Left cardiac atrium (tissue), 4 donors: ENCODE measurements around the gene MAGI1. TPM values are rescaled to one million over a fixed set of nuclear protein-coding genes. Genes with fewer than 3 reads are reported as not detected.

Source experiments
- ATAC-seq, 2 donors: fragments of 200-7000 bp; cut with Tn5 transposase; one replicate each; pipeline ENCODE4 v1.9.1; 2020; ENCODE audit warnings: mild to moderate bottlenecking in 2 of 2, moderate library complexity in 2 of 2
- DNase-seq: peaks from one replicate; pipeline ENCODE4 v3.0.0-alpha.2; 2020
- intact Hi-C, 2 donors: fragments of 100-400 bp; cut with DNase I; formaldehyde crosslinking; loops; one replicate each; pipeline versions ENCODE4 v1.14.1 to v1.15.1; 2022 to 2023
- total RNA-seq, 2 donors: library from RNA; stranded (reverse); fragmentation: NEBNext Ultra II Directional; extraction: Animal tissue kit (Norgen Biotek cat#: 25700); gene quantifications; one replicate each; pipeline ENCODE4 v1.2.1, GENCODE V29; 2021
- donor health status: DM: no; HTN: yes; CAD: no.
- donor health status: DM: no; HTN: yes; CAD: no; lungs with severe emphysema.
- donor health status: DM: yes; HTN: yes; CAD: no.
- donor health status: Dilated cardiomyopathy.

MAGI1 gene
- total RNA-seq, 2 donors from 2014 or later = 27.7 to 30.0 TPM

GRCh38 chr3:65935724-65936123, 103.0 kb downstream of the MAGI1 start:
- DNase-seq (no peak), ATAC-seq (no peak)
- intact Hi-C loops = no loop called here

- intact Hi-C loops = no loop called here
- ATAC-seq = no peak
- DNase-seq = no peak
Observed at GRCh38 chr3:65930648-65931047, 108.1 kb downstream of the MAGI1 start.

DNA sequence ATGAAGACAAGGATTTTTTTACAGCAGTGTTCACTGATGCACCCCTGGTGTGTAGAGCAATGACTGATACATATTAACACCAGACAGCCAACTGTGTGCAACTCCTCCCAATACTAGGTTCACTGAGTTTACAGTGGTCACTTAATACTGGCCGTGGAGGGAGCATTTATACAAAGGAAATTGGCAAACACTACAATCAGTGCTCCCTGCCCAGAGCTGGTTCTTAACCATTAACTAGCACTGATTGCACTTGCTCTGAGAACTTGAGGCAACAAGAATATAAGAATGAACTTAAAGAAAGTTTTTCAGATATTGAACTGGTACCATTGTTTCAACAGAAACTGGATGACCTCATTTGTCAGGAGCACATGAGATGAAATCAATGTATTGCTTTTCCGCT, 110.6 kb downstream of the MAGI1 start:
- intact Hi-C loops = no loop called here
- ATAC-seq = no peak

GRCh38 chr3:65927576-65927975, 111.1 kb downstream of the MAGI1 start:
- DNase-seq (no peak), ATAC-seq (no peak)
- intact Hi-C loops = no loop called here

More for the DNA sequence above, 110.6 kb downstream of the MAGI1 start:
- DNase-seq = no peak

GRCh38 chr3:65925254-65925954, 113.3 kb downstream of the MAGI1 start:
- intact Hi-C loops = no loop called here
- no peak for DNase-seq
- no peak for ATAC-seq

DNA sequence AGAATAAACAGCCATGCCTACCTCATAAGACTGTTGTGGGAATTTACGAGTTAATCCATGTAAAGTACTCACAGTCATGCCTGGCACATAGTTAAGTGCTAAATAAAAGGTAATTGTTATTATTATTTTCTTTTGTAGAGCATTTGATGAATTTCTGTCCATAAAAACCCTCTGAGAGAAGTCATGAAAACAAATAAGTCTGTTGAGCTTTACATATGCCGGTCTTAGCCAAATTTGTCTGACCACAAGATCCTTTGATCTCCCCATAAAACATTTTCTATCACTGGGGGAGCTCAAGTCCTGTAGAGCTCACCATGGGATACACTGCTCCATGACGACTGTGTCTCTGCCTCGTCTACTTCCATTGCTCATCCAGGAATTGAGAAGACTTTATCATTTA, 114.0 kb downstream of the MAGI1 start:
- intact Hi-C loops = no loop called here
- ATAC-seq (no peak), DNase-seq (no peak)

DNA sequence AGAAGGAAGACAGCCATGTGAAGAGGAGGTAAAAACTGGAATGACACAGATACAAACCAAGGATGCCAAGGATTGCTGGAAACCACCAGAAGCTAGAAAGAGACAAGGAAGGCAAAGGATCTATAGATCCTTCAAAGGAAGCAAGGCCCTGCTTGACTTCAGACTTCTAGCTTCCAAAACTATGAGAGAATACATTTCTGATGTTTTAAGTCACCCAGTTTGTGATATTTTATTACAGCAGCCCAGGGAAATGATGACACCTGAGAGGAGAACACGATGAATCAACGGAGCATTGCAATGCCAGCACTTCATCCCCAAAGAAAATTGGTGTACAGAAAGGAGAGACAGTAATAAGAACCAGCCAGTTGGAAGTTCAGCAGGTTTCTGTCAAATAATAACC, 116.3 kb downstream of the MAGI1 start:
- ATAC-seq (no peak), DNase-seq (no peak)
- intact Hi-C loops = no loop called here

DNA sequence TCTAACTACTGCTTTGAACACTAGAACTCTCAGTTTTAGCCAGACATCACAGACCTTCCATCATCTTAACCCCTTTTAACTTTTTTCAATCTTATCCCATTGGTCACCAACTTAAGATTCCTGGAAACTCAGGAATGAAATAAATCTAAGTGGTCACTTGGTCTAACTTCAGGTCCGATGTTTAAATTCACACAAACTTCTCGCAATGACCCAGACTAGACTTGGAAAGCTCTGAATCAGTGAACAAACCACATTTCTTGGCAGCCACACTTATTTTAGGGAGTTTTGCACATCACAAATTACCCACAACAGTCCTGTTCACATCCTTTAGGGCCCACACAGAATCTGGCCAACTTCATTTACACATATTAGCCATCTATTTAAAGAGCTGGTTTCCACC, 118.9 kb downstream of the MAGI1 start:
- ATAC-seq (no peak), DNase-seq (no peak)
- intact Hi-C loops = no loop called here

GRCh38 chr3:65915477-65915876, 123.2 kb downstream of the MAGI1 start:
- no peak for ATAC-seq
- no peak for DNase-seq
- intact Hi-C loops = no loop called here

- ATAC-seq (no peak), DNase-seq (no peak)
- intact Hi-C loops = no loop called here
Observed at GRCh38 chr3:65914740-65915367, 123.9 kb downstream of the MAGI1 start.

GRCh38 chr3:65914032-65914739, 124.5 kb downstream of the MAGI1 start:
- ATAC-seq (peak in 1 of 2 donors; percentile 18), DNase-seq (no peak)
- intact Hi-C loops = no loop called here

GRCh38 chr3:65912647-65913046, 126.1 kb downstream of the MAGI1 start:
- ATAC-seq = no peak
- intact Hi-C loops = no loop called here
- no peak for DNase-seq

DNA sequence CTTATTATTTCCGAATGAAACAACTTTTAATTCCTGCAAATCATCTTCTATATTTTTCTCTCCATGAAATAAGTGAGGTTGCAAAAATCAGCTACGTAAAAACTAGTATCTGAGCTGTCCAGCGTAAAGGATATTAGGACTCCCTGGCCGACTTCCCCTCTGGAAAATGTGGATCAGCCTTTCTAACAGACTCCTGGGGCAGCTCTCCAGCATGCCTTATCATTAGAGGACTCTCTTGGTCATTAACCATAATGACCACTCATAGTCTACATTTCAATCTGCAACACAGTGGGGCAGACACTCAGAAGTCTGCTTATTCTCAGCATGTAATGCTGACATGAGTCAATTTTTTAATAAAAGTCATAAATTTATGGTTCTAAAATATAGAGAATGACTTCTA, 130.1 kb downstream of the MAGI1 start:
- DNase-seq (no peak), ATAC-seq (no peak)
- intact Hi-C loops = loop anchor here in 1 of 2 donors (10.0 kb wide), 1 partner anchor 124 kb away; no protein-coding TSS in a partner anchor

GRCh38 chr3:65907232-65908130, 131.2 kb downstream of the MAGI1 start:
- DNase-seq (no peak), ATAC-seq (no peak)
- intact Hi-C loops = loop anchor here in 1 of 2 donors (10.0 kb wide), 1 partner anchor 123 kb away; no protein-coding TSS in a partner anchor

GRCh38 chr3:65905771-65906170, 132.9 kb downstream of the MAGI1 start:
- intact Hi-C loops = loop anchor here in 1 of 2 donors (10.0 kb wide), 1 partner anchor 121 kb away; no protein-coding TSS in a partner anchor
- ATAC-seq = no peak
- no peak for DNase-seq

DNA sequence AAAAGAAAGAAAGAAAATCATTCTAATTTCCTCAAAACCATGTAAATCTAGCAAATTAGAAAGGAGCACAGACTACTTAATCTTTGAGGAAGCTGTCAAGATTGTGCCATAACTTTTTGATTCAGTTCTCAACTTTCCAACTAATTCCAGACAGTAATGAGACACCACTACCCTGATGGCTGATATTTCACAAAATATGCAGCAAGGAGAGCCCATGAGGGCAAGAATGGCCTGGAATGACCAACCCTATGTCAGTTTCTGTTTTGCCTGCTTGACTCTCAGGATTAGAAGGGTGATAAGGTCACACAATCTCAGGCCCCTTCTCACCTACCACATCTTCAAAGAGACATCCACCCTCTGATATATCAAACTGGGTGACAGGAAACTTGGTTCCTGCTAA, 134.7 kb downstream of the MAGI1 start:
- ATAC-seq (no peak), DNase-seq (no peak)
- intact Hi-C loops = loop anchor here in 1 of 2 donors (10.0 kb wide), 1 partner anchor 119 kb away; no protein-coding TSS in a partner anchor

DNA sequence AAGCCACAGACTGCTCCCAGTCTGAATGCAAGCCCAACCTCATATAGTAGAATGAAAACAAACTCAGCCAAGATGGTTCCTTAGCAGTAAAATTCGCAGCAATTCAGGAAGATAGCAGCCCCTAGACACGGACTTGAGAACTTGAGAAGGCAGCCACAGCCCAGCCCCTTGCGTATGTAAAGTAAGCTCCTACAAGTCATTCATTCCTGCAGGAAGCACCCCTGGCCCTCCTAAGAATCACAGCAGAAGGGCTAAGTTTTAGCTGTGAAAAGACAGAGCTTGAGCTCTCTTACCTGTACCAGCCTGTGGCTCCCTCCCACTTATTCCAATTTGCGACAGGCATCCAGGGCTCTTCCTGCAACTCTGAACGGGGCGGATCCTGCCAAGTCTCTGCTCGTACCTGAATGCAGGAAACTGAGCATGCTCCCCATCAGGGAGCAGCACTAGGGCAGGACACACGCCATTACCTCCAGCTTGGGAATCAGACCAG, 136.4 kb downstream of the MAGI1 start:
- intact Hi-C loops = loop anchor here in 1 of 2 donors (10.0 kb wide), 1 partner anchor 118 kb away; no protein-coding TSS in a partner anchor

DNA sequence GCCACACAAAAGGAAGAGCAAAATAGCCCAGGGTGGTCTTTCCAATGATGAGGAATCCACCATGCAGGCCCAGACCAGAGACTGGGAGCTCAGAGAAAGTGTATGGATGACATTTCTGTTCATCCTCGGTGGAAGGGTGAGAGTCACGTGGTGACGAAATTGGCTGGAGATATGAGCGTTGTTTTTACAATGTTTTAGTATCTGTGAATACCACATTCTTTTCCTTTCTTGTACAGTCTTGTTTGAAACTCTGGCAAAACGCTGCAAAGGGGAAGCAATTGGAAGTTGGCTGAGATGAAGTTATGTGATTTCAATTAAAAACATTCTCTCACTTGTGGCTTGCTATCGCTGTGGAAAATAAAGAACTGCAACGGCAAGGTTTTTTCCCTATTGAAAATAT, 137.5 kb downstream of the MAGI1 start:
- intact Hi-C loops = loop anchor here in 1 of 2 donors (10.0 kb wide), 1 partner anchor 116 kb away; no protein-coding TSS in a partner anchor
- ATAC-seq = no peak
- DNase-seq = no peak

More for the DNA sequence above, 136.4 kb downstream of the MAGI1 start:
- no peak for DNase-seq
- ATAC-seq = peak in 1 of 2 donors; percentile 17

DNA sequence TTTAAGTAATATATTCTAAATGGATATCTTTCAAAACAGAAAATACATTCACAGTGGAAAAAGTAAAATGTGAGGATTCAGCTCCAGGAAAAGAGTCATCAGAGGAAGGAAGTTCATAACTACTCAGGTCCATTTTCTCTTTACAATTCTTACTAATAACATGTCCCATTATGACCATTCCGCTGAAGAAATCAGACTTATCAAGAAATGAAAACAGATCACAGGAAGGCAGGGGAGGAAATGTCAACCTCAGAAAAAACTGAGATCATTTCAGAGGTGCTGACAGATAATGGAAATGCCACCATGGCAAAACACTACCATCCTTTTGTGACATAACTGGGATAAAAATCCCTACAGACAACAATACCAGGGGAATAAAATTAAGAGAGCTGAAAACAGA, 139.5 kb downstream of the MAGI1 start:
- intact Hi-C loops = loop anchor here in 1 of 2 donors (10.0 kb wide), 1 partner anchor 136 kb away; the partner anchor contains the start of gene MAGI1
- DNase-seq (no peak), ATAC-seq (no peak)
